HG03354 (cell line): Measurements from ENCODE around the gene GIGYF2.

Source experiments
- ATAC-seq: cut with Tn5 transposase; IDR thresholded peaks from one replicate; pipeline ENCODE4 v1.9.1; 2021; ENCODE audit warnings: mild to moderate bottlenecking; ENCODE audit not compliant: unreplicated experiment, poor library complexity, severe bottlenecking

GIGYF2 gene

DNA sequence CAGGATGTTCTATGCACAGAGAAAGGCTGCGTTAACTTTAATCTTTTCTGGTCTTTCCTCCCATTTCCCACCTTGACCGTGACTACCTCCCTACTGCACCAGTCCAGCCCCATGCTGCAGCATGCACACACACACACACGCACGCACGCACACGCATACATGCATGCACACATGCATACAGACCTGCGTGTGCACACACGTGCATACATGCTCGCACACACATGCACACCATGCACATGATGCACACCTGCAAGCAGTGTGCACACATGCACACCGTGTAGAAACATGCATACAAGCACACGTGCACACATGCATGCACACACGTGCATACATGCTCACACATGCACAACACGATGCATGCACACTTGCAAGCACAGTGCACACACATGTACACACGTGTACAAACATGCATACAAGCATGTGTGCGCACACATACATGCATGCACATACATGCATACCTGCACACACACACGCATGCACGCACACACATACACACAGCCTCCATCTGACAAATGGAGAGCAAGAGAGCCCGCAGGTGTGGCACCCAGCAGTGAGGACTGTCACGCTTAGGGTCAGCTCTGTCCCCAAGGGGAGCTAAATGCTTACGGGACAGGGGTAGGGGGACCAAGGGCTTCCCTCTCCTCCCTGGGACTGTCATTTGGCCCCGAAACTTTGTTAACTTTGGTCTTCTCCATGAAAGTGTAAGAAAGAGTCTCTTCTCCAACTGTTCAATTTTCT, 191.1 kb downstream of the GIGYF2 start:
- no peak for ATAC-seq

- no peak for ATAC-seq
Observed at GRCh38 chr2:232888839-232889529, 191.9 kb downstream of the GIGYF2 start.

GRCh38 chr2:232889876-232890401, 192.8 kb downstream of the GIGYF2 start:
- ATAC-seq = no peak

- no peak for ATAC-seq
Observed at GRCh38 chr2:232890536-232890895, 193.4 kb downstream of the GIGYF2 start.

- no peak for ATAC-seq
Observed at GRCh38 chr2:232890896-232891601, 193.9 kb downstream of the GIGYF2 start.

- no peak for ATAC-seq
Observed at GRCh38 chr2:232891621-232892071, 194.5 kb downstream of the GIGYF2 start.

DNA sequence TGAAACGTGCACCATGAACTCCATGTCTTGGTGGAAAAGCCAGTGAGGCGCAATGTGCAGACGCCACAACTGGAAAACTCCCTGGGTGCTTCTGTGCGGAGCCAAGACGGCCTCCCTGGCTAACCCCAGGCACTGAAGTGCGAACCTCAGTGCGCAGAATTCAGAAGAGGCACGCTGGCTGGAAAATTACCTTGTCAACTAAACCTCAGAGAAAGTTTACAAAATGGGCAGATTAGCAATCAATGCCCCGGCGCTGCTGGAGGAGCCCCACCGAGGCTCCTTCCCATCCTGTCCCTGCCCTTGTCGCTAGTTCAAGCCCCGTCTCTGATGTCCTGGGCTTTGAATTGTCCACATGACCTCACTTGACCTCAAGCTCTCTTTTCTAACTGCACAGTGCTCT, 195.1 kb downstream of the GIGYF2 start:
- ATAC-seq = no peak

- no peak for ATAC-seq
Observed at GRCh38 chr2:232892843-232893242, 195.7 kb downstream of the GIGYF2 start.

DNA sequence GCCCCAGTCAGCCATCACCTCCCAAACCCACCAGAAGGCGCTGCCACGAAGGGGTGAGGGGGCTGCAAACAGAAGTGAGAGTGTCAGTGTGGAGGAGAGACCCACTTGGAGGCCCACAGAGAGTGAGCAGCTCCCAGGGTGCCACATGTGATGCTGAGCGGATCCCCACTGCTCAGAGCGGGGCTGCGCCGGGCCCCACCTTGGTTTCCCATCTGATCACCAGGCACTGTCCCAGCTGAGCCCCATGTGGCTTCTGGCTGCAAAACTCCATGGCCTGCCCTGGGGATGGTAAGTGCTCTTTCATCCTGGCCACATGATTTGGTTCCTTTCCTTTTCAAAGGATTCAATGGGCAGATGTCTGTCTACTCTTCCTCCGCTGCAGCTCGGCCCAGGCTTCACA, 196.7 kb downstream of the GIGYF2 start:
- ATAC-seq = no peak

- ATAC-seq = no peak
Observed at GRCh38 chr2:232894251-232894650, 197.1 kb downstream of the GIGYF2 start.

- ATAC-seq = no peak
Observed at GRCh38 chr2:232894746-232895145, 197.6 kb downstream of the GIGYF2 start.

- no peak for ATAC-seq
Observed at GRCh38 chr2:232896111-232896510, 199.0 kb downstream of the GIGYF2 start.

- no peak for ATAC-seq
Observed at GRCh38 chr2:232896720-232897597, 199.8 kb downstream of the GIGYF2 start.

DNA sequence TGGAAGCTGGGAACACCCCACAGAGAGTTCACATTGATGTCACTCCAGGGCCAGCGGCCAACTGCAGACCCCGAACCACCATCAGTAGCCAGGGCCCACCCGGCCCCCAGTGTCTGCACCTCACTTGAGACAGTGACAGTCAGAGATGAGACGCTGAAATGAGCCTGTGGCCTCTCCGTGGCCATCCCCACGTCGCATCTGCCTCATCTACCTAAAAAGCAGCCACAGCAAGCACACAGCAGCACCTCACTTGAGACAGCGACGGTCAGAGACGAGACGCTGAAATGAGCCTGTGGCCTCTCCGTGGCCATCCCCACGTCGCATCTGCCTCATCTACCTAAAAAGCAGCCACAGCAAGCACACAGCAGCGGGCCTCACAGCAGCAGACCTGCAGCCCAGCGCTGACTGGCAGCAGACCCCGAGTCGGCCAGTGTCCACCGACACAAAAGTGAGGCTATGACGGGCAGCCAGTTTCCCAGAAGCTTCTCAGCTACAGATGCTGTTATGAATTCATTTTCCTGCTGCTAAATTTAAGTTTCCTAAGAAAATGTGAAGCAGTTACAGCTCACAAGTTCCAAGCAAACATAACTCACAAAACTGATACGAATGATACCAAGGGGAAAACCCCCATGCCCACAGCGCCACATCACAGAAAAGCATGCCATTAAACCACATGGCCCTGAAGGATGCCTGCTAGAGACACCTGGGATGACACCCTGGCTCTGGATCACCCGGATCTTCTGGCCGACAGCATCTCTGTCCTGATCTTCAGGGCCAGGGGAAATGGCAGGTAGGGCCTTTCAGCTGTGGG, 200.7 kb downstream of the GIGYF2 start:
- no peak for ATAC-seq

- ATAC-seq = no peak
Observed at GRCh38 chr2:232898592-232899543, 201.7 kb downstream of the GIGYF2 start.

DNA sequence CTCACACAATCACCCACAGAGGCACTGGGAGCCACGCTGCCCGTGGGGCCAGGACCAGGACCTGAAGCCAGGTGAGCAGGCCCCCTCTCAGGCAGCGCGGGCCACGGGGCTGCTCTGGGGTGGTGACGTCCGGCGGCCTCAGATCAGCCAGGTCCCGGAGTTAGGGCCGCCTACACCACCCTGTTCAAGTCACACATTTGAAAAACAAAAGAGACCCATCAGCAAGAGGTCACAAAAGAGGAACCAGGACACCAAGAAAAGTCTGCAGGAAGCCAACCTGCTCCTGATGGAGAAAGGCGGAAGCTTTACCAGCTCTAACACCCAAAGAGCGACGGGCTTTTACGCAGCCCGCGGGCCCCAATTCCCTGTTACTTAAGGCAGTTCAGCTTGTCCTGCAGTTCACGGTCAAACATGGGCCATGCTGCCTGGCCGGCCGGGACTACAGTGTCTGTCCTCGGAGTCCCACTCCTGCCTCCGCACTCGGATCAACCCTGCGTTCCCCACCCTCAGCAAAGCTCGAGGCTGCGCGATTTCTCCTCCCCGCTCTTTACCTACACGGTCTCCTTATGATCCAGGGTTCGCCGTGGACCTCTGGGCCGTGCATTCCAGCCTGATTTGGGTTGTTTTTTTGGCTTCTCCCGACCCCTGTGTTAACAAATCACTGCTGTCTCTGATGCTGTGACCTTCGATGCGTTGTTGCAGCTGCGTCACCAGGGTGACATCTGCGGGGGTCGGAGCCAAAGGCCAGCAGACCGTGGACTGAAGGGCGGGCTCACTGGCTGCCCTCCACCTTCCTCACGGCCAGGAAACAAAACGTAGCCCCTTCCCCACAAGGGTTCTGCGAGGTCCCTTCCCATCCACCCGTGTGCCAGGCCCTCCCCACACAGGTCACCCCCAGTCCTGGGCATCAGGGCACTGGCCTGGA, 203.9 kb downstream of the GIGYF2 start:
- ATAC-seq = no peak
